ENCODE data around the gene PGM3.

- TF ChIP-seq SUZ12 (IDR thresholded peaks at IDR 0.05; ENCODE audit: extremely low read depth, insufficient read depth, insufficient read length) (no peak), YY1 (IDR thresholded peaks at IDR 0.05; ENCODE audit: insufficient read depth, insufficient read length) (no peak)
Measured at GRCh38 chr6:83152913-83153312, 40.2 kb downstream of the PGM3 start.

Data from NT2/D1 (cell line).